HG02970 (cell line): Measurements from ENCODE around the gene ACP5.
"Not testable (repeated sequence)": the region's sequence is repeated elsewhere in the genome, so short reads cannot be mapped to it uniquely, and the experiment has no call there.

Source experiments
- ATAC-seq: cut with Tn5 transposase; IDR thresholded peaks from one replicate; pipeline ENCODE4 v1.9.1; 2021; ENCODE audit warnings: mild to moderate bottlenecking, moderate library complexity, moderate number of reproducible peaks; ENCODE audit not compliant: unreplicated experiment, low FRiP score

The ACP5 gene

GRCh38 chr19:11577451-11578257 lies at the start of gene ACP5:
TSS of gene ACP5 (minus strand) at chr19:11577645. CDS start at chr19:11577317, 328 bp downstream.
- ATAC-seq = no peak

DNA sequence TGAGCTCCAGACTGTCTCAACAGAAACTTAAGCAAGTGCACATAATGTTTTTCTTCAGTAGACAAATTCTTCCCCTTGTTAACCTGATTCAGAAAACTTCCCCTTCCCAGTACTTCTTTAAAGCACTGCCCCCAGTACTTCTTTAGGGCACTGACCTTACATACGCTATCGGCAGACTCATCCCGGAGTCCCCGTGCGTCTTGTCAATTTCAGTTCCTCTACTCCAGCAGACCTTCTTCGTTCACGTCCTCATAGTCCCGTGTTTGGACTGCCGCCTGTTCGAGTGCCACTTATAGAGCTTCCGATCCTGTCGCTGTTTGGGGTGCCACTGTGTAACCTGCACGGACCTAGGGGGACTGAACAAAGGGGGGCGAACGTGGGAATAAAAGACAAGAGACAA lies 48.8 kb upstream of the ACP5 start:
- no peak for ATAC-seq

DNA sequence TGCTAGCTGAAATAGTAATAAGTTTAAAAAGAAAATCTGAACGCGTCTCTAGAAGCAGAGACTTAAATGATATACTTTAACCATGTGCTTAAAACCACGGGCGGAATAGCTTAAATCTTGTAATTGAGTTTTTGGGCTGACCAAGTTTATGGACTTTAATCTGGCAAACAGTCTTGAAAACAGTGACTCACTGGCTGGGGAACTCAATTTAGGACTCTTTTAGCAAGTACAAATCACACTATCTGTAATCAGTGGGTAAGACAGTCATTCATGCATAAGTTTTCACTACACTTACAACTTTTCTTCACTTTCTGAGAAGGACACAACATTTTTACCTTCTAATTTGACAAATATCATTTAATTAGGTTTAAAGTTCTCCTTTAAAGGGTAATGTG lies 46.6 kb upstream of the ACP5 start:
- ATAC-seq = no peak

DNA sequence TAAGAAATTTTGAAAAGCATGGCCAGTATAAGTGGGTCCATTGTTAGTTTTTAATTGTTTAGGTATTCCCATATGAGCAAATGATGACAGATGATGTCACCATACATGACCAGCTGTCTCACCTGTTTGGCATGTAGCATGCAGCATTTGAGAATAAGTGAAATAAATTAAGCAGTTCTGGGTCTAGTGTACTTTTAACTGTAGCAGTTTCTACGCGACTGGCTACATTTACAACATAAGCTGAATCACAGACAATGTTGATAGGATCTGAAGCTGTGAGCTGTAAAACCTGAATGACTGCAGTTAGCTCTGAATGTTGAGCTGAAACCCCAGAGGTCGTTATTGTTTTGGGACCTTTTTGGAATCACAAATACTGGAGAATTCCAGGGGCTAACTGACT lies 45.0 kb upstream of the ACP5 start:
- ATAC-seq = not testable (repeated sequence)

- ATAC-seq = no peak
Measured at GRCh38 chr19:11620553-11620952, 43.1 kb upstream of the ACP5 start.

DNA sequence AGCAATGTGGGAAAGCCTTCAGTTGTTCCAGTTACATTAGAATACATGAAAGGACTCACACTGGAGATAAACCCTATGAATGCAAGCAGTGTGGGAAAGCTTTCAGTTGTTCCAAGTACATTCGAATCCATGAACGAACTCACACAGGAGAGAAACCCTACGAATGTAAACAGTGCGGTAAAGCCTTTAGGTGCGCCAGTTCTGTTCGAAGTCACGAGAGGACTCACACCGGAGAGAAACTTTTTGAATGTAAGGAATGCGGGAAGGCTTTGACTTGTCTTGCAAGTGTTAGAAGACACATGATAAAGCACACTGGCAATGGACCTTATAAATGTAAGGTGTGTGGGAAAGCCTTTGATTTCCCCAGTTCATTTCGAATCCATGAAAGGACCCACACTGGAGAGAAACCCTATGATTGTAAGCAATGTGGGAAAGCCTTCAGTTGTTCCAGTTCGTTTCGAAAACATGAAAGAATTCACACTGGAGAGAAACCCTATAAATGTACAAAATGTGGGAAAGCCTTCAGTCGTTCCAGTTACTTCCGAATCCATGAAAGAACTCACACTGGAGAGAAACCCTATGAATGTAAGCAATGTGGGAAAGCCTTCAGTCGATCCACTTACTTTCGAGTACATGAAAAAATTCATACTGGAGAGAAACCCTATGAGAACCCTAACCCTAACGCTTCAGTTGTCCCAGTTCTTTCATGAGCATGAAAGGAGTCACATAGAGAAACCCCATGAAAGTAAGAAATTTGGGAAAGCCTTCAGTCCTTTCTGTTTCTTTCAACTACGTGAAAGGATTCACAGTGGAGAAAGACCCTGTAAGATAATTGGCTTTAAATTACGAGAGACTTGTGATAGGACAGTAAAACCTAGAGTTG lies 40.0 kb upstream of the ACP5 start:
- ATAC-seq = no peak

- no peak for ATAC-seq
Measured at GRCh38 chr19:11612816-11613511, 35.5 kb upstream of the ACP5 start.

DNA sequence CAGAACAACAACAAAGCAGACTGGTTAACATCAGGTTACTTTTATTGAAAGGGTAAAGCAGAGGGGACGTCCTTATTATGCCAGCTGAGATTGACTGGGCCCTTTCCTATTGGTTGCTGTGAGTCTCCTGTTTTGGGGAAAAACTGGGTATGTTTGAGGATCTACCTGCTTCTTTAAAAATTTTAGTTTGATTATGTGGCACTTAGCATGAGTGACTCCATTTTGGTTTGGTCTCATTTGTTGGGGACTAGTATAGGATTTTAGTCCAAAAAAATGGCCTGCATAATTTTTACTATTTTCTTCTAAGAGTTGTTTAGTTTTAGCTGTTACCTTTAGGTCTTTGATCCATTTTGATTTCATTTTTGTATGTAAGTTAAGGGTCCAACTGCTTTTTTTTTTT lies 34.3 kb upstream of the ACP5 start:
- ATAC-seq = no peak

GRCh38 chr19:11606484-11606883 lies 29.0 kb upstream of the ACP5 start:
- ATAC-seq = no peak

DNA sequence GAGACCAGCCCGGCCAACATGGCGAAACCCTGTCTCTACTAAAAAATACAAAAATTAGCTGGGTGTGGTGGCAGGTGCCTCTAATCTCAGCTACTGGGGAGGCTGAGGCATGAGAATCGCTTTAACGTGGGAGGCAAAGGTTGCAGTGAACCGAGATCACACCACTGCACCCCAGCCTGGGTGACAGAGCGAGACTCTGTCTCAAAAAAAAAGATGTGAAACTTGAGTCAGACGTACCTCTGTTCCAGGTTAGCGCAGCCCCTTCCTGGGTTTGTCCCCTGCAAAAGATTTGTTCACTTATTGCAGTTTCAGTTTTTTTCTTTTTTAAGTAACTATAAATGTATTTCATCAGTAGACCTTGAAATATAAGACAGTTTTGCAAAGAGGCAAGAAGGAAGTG lies 22.3 kb upstream of the ACP5 start:
- ATAC-seq = not testable (repeated sequence)

DNA sequence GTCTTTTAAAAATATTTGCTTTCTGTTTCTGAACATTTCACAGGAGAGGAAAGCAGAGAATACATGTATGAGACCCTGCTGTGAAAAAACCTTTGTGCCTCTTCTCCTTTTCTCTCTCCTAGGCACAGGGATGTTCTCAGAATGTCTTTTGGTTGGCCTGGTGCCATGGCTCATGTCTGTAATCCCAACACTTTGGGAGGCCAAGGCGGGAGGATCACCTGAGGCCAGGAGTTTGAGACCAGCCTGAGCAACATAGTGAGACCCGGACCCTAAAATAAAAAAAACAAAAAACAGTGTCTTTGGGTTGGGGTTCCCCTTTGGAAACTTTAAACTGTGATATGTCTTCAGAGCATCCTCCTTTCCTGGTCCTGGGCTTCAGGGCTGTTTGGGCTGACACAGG lies 21.3 kb upstream of the ACP5 start:
- ATAC-seq = no peak

- ATAC-seq = no peak
Measured at GRCh38 chr19:11598103-11598483, 20.6 kb upstream of the ACP5 start.

DNA sequence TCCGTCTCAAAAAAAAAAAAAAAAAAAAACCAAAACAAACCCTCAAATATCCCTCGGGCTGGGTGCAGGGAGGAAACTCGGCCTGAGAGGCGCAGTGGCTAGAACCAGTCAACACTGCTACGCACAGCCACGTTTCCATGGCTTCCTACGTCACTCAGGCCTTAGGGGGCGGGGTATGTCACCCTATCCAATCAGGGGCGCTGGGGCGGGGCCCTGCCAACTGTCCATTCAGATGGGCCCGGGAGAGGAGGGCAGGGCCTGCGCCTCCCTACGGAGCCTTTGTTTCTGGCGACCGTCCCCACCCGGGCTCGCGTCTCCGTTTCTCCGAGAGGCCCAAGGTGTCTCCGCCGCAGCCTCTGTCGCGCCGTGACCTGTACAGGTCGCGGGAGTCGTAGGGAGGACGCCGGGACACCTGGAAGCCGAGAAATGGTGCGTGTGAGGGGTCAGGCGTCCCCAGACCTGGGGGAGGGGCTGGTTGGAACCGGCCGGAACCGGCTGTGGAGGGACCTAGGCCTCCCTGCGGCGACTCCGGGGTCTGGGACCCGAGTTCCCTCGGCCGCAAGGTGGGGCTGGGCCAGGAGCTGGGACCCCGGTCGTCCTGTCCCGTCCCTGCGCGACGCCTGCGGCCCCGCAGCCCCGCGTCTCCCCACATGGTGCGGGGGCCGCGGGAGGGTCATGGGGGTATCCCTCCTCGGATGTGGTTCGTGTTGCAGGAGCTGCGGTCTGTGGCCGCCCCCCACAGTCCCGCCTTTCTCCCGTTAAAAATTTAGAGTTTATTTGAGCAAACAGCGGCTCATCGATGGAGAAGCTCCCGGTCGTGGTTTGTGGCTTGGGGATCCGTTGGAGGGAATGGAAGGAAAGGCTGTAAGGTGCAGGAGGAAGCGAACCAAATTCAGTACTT lies 20.0 kb upstream of the ACP5 start, which contains the start of gene ZNF627:
Gene ZNF627 (plus strand): TSS at position 282 of the 901 bp plus-strand sequence. CDS start 145 bp downstream, at position 427.
- peak; percentile 98 for ATAC-seq

- no peak for ATAC-seq
Measured at GRCh38 chr19:11596156-11596555, 18.7 kb upstream of the ACP5 start.

- no peak for ATAC-seq
Measured at GRCh38 chr19:11594084-11594483, 16.6 kb upstream of the ACP5 start.

DNA sequence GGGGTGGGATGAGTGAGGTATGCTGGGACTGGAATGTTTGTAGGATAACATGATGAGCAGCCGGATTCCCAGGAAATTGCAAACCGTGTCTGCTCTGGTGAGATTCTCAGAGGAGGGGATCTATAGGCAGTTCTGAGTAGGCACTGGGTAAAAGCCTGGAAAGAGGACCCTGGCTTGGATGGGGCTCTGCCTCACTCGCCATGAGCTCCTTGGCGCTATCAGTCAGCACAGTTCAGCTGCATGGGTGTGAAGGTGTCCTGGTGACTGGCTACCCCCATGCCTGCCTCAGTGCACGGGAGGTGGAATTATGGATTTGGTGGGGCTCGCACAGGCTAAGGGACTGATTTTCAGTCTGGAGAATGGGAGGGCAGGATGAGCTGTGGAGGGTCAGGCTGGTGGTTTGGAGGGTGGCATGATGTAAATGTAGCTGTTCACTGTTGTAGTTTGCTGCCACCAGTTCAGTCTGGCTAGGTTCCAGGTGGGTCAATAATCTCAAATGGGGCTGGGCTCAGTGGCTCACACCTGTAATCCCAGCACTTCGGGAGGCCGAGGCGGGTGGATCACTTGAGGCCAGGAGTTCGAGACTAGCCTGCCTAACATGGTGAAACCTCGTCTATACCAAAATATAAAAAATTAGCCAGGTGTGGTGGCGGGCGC lies 10.7 kb upstream of the ACP5 start:
- ATAC-seq = no peak

- no peak for ATAC-seq
Measured at GRCh38 chr19:11587302-11587974, 10.0 kb upstream of the ACP5 start.

GRCh38 chr19:11586331-11586730 lies 8.9 kb upstream of the ACP5 start:
- no peak for ATAC-seq

DNA sequence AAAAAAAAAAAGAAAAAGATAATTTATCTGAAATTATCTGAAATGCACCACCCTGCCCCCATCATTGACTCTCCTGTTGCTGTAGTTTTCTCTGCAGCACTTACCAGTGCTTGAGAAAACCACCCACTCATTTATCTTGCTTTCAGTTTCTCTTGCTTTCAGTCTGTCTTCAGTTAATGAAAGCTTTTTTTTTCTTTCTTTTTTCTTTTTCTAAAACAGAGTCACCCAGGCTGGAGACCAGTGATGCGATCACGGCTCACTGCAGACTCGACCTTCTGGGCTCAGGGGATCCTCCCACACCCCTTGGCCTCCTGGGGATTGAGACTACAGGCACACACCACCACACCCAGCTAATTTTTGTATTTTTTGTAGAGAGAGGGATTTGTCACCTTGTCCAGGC lies 4.3 kb upstream of the ACP5 start:
- peak; percentile 63 for ATAC-seq
